HG02678 (cell line): Measurements from ENCODE around the gene KIAA1191.

Experiments
- ATAC-seq: cut with Tn5 transposase; IDR thresholded peaks from one replicate; pipeline ENCODE4 v1.9.1; 2021; ENCODE audit warnings: mild to moderate bottlenecking, moderate library complexity; ENCODE audit not compliant: unreplicated experiment

Gene KIAA1191

DNA sequence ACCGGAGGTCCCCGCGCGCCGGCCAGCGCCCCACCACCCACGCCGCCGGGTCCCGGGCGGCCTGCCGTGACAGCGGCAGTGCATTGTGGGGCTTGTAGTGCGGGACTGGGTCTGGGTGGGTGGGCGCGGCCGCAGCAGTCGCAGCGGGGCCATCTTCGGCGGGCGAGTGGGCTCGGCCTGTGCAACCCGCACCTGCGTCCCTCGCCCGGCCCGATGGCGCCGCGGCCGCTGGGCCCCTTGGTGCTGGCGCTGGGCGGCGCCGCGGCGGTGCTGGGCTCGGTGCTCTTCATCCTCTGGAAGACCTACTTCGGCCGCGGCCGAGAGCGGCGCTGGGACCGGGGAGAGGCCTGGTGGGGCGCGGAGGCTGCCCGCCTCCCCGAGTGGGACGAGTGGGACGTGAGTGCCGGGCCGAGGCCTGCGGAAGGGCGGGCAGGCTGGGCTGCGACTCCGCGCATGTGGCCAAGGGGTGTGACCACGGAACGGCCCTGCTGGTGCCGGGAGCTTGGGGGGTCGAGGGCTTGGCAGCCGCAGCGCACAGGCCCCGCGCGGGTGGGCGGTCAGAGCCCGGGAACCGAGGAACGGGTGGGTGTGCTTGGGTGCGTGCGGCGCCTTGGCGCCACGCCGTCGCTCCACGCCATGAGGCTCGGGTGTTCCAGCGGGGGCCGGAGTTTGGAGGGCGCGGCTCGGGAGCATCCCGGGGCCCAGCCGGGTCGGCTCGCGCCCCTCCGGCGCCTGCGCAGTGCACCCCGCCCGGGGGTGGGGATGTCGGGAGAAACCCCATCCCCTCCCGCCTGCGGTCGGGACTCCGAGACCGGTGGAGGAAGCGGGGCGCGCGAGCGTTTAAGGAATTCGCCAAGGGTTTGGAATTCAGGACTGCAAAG lies 4.0 kb upstream of the KIAA1191 start, which contains the start of gene ARL10:
Gene ARL10 (plus strand): TSS at position 137 of the 881 bp plus-strand sequence. CDS start 77 bp downstream, at position 214.
- peak; percentile 37 for ATAC-seq

- no peak for ATAC-seq
Observed at GRCh38 chr5:176364765-176365350, 3.3 kb upstream of the KIAA1191 start.

DNA sequence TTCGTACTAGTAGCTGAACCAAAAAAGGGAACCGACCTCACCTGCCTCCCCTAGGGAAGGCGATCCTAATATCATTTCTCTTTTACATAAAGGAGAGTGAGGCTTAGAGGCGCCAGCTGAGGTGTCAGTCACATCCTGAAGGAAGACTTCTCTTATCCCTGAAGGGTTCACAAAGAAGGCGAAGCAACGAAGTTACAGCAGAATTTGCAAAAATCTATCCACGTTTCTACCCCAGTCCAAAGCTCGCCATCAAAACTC lies 598 bp upstream of the KIAA1191 start:
- peak; percentile 4 for ATAC-seq

GRCh38 chr5:176360894-176361436 lies 599 bp downstream of the KIAA1191 start:
- peak; percentile 4 for ATAC-seq

DNA sequence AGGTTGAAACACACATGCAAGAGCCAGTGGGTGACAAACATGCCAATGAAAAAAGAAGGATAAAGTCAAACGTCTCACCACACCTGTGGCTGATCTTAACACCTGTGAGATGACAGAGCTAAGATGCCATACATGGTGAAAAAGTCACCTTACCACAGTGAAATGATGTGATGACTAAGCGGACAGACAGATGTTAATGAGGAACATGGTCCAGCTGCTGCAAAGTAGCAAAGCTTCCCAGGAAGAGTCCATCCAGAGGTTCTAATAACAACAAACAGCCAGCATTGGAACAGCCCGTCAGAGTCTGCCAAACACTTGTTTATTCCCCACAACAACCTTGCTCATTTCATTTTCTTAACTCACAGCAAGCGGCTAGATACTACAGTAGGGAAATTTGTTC lies 1.9 kb downstream of the KIAA1191 start:
- no peak for ATAC-seq

DNA sequence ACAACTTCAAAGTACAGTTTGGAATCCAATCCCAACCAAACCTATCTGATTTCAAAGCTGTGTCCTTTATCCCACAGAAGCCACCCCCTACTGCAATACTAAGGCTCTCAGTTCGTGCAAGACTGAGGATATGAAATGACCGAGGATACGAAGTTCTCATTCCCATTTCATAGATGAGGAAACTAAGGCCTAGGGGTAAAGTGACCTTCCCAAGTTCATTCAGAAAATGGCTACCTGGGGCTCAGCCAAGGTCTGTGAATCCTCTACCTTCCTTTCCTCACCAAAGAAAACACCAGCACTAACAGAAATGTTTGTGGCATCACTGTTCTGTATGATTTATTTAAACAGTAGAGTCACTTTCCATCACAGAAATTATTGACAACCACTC lies 5.4 kb downstream of the KIAA1191 start:
- ATAC-seq = no peak

GRCh38 chr5:176355400-176356178 lies 6.0 kb downstream of the KIAA1191 start:
- ATAC-seq = no peak

- ATAC-seq = no peak
Observed at GRCh38 chr5:176353533-176353932, 8.0 kb downstream of the KIAA1191 start.

- ATAC-seq = no peak
Observed at GRCh38 chr5:176352116-176352878, 9.3 kb downstream of the KIAA1191 start.

DNA sequence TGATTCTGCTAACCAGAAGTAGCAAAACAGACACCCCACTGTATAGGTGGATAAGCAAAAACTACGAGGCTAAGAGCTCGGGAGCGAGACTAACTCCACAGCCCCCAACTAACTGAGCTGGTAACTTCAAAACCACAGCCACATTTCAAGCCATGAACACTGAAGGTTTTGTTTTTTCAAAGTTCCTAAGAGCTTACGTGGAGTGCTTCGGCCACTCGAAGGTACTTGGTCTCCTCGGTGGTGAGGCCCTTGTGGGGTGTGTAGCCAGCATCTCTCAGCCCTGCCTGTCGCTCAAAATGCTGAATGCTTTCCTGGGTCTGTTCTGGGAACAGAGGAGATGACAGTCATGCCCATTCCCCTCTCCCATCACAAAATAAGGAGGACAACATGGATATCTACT lies 11.1 kb downstream of the KIAA1191 start:
- no peak for ATAC-seq

DNA sequence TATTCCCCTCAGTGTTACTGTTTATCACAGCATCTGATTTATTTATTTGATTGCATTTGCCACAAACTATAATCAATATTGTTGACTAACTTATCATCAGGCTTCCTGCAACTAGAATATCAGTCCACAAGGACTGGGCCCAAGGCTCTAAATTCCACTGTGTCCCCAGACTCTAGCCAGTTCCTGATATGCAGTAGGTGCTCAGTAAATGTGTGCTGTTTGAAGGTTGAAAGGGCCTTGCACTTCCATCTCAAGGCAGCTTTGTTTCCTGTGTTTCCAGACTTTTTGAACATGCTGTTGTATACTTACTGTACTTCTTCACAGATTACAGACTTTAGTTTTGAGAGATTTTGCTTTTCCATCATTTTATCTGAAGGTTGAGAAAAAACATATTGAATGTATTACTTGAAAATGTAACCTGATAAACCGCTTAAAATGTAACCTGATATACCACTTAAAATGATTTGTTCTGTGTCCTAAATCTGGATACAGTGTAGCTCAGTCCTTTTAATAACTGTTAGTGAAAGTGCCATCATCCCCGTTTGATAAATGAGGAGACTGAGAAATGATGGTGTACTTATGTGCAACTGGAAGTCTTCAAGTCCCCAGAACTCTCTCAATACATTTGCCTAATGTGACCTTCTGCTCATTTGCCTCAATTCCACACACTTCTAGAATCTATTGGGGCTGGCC lies 18.7 kb downstream of the KIAA1191 start:
- ATAC-seq = no peak

- ATAC-seq = no peak
Observed at GRCh38 chr5:176342158-176342483, 19.4 kb downstream of the KIAA1191 start.

DNA sequence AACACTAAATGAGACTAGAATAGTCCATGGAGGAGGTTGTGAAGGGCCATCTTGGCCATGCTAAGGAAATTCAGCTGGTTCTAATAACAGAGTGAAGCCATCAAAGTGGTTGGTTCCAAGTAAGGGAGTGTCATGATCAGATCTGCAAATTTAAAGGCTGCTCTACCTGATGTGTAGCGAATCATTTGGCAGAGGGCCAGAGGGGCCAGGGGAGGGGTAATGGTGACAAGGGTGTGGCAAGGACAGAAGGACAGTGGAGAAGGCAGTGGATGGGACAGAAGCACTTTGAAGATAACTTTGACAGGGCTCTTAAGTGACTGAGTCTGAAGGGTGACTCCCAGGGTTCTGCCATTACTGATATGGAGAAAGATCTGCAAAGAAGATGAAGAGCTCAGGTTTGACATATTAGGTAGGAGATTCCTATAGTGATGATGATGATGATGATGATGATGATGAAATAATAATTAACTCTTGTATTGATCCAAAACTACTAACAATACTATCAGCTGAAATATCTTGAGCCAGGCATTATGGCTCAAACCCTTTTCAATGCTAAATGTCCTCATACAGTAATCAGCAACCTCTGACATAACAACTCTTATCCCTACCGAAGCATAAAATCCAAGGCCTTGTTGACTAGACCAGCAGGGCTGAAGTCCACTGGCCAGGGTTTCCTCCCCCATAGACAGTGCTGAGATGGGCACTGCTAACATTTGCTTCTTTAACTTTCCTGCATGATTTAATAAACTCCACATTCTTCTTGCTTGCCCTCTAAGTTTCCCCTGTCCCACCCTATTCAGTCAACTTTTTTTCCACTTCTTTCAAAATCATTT lies 20.0 kb downstream of the KIAA1191 start:
- ATAC-seq = no peak

GRCh38 chr5:176339304-176339703 lies 22.3 kb downstream of the KIAA1191 start:
- ATAC-seq = no peak

DNA sequence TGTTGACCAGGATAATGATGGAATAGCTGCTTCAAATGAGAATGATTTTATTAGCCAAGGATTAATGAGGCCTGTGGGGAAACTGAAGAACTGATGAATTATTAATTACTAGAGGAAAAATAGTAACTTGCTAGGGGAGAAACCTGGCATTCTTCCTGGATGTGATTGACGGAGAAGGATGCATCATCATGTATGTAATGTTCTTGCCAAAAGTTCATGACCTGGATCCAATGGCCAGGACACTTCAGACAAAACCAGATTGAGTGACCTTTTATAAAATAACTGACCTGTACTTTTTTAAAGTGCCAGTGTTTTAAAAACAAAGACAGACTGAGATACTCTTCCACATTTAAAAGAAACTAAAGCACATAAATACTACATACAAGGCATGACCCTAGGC lies 23.7 kb downstream of the KIAA1191 start:
- ATAC-seq = no peak

DNA sequence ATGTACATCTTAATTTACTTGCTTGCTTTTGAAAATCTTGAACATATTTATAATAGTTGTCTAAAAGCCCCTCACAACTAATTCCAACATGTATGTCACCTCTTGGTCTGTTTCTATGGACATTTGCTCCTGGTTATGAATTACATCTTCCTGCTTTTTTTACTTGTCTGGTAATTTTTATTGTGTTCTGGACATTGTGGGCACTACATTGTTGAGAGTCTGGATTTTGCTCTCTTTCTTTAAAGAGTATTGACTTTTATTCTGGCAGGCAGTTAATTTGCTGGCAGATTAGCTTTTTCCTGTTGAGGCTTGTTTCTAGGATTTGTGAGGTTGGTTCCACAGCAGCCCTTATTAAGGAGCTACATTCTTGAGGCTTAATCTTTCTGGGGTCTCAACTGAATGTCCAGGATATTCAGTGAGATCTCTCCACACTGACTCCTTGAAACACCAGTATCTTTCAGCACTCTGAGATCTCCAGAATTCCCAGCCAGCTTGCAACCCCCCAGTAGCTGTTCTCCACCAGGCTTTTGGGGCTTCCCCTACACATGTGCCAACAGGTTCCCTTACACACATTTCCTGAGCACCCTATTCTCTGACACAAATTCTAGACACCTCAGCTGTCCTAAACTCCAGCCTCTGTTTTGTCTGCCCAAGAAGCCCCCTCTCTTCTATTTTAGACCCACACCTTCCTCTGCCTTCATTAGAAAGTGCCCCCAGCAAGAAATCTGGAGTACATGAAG lies 27.4 kb downstream of the KIAA1191 start:
- no peak for ATAC-seq

GRCh38 chr5:176320577-176320976 lies 41.0 kb downstream of the KIAA1191 start:
- no peak for ATAC-seq

- ATAC-seq = no peak
Observed at GRCh38 chr5:176319827-176320554, 41.6 kb downstream of the KIAA1191 start.
